B cell (primary cell): Measurements from ENCODE around the gene ERBB4. TPM values are rescaled to one million over a fixed set of nuclear protein-coding genes. Genes with fewer than 3 reads are reported as not detected.

Experiments
- ATAC-seq: fragments of 200-7000 bp; cut with Tn5 transposase; one replicate; pipeline ENCODE4 v1.10.0; 2021; ENCODE audit warnings: low read depth, mild to moderate bottlenecking, moderate number of reproducible peaks, moderate library complexity
- CTCF ChIA-PET: fragments of 350-600 bp; sonication (Branson Sonifier 250); formaldehyde crosslinking; loops from one replicate; lab custom pipeline; 2021; ENCODE audit warnings: antibody characterized with exemption, inconsistent platforms; lab: Charles Lee
- POLR2A ChIA-PET: fragments of 350-600 bp; sonication (Branson Sonifier 250); formaldehyde crosslinking; loops from one replicate; lab custom pipeline; 2021; ENCODE audit warnings: antibody characterized with exemption; lab: Charles Lee
- DNase-seq: peaks from one replicate; pipeline ENCODE4 v3.0.0; 2013
- H2AFZ ChIP-seq: 2 replicates; pipeline ENCODE4 v1.6.1; 2012; ENCODE audit warnings: mild to moderate bottlenecking, low read depth, low read length; ENCODE audit not compliant: insufficient read depth, poor library complexity, severe bottlenecking
- H3K27ac ChIP-seq, 2 donors: 1 replicate in 1 of 2; 2 replicates in 1 of 2; pipeline ENCODE4 v1.5.1; 2012 to 2013; ENCODE audit warnings: low read length in 2 of 2, mild to moderate bottlenecking in 2 of 2, moderate library complexity in 1 of 2
- H3K27me3 ChIP-seq, 4 experiments: fragments of 200-600 bp in 1 of 4; sonication (generic) in 1 of 4; replicated peaks in 1 of 4; 1 replicate in 2 of 4; 2 replicates in 2 of 4; pipeline versions ENCODE4 v1.6.1 to v1.7.0; 2013 to 2016; ENCODE audit warnings: low read length in 3 of 4, mild to moderate bottlenecking in 2 of 4, mixed read lengths in 1 of 4, moderate library complexity in 1 of 4; ENCODE audit not compliant: insufficient read depth in 4 of 4, control insufficient read depth in 3 of 4; ENCODE audit errors: control extremely low read depth in 1 of 4
- H3K36me3 ChIP-seq, 2 experiments: replicated peaks in 1 of 2; 1 replicate in 1 of 2; 2 replicates in 1 of 2; pipeline versions ENCODE4 v1.6.1 to v1.7.1; 2013; ENCODE audit warnings: low read length in 1 of 2; ENCODE audit not compliant: insufficient read depth in 2 of 2, control insufficient read depth in 1 of 2; ENCODE audit errors: control extremely low read depth in 1 of 2, extremely low read depth in 1 of 2
- H3K4me1 ChIP-seq, 2 donors: fragments of 200-600 bp in 1 of 2; sonication (generic) in 1 of 2; 1 replicate in 1 of 2; 2 replicates in 1 of 2; pipeline versions ENCODE4 v1.5.1 to v1.6.1; 2013 to 2017; ENCODE audit warnings: low read length in 2 of 2; ENCODE audit not compliant: control insufficient read depth in 2 of 2, insufficient read depth in 2 of 2
- H3K4me2 ChIP-seq: replicated peaks from 2 replicates; pipeline ENCODE3; 2012; ENCODE audit warnings: mild to moderate bottlenecking, low read depth, low read length; ENCODE audit not compliant: poor library complexity, severe bottlenecking
- H3K4me3 ChIP-seq, 5 experiments: fragments of 200-600 bp in 1 of 5; sonication (generic) in 1 of 5; 1 replicate in 3 of 5; 2 replicates in 2 of 5; pipeline versions ENCODE4 v1.5.1 to v1.7.0; 2011 to 2016; ENCODE audit warnings: low read length in 4 of 5, mild to moderate bottlenecking in 4 of 5, low read depth in 2 of 5, control low read depth in 1 of 5, moderate library complexity in 1 of 5; ENCODE audit not compliant: insufficient read depth in 1 of 5; ENCODE audit errors: control extremely low read depth in 1 of 5, extremely low read depth in 1 of 5
- H3K79me2 ChIP-seq: fragments of 200-600 bp; sonication (generic); one replicate; pipeline ENCODE4 v1.6.0; 2016; ENCODE audit warnings: low read length; ENCODE audit not compliant: control insufficient read depth, insufficient read depth
- H3K9ac ChIP-seq: fragments of 200-600 bp; sonication (generic); 2 replicates; pipeline ENCODE4 v1.6.1; 2017; ENCODE audit warnings: mild to moderate bottlenecking, low read length, moderate library complexity
- H3K9me3 ChIP-seq, 3 donors: one replicate each; pipeline versions ENCODE4 v1.6.1 to v1.7.1; 2013; ENCODE audit warnings: low read length in 2 of 3; ENCODE audit not compliant: control insufficient read depth in 2 of 3, insufficient read depth in 1 of 3; ENCODE audit errors: control extremely low read depth in 1 of 3
- H4K20me1 ChIP-seq: 2 replicates; pipeline ENCODE4 v1.6.0; 2012; ENCODE audit warnings: mild to moderate bottlenecking, low read length; ENCODE audit not compliant: insufficient read depth, control insufficient read depth, poor library complexity, severe bottlenecking
- H3K27ac Mint-ChIP-seq: one replicate; pipeline ENCODE4 v1.8.0; 2021; ENCODE audit warnings: mixed read lengths
- H3K27me3 Mint-ChIP-seq: one replicate; pipeline ENCODE4 v1.8.0; 2021; ENCODE audit warnings: mixed read lengths
- H3K4me1 Mint-ChIP-seq: one replicate; pipeline ENCODE4 v1.8.0; 2021; ENCODE audit warnings: mixed read lengths
- H3K4me3 Mint-ChIP-seq: one replicate; pipeline ENCODE4 v1.8.0; 2021; ENCODE audit warnings: mixed read lengths
- H3K9me3 Mint-ChIP-seq: one replicate; pipeline ENCODE4 v1.8.0; 2022; ENCODE audit warnings: mixed read lengths; ENCODE audit not compliant: insufficient read depth
- EZH2 ChIP-seq: IDR thresholded peaks from 2 replicates; pipeline ENCODE4 v1.6.1; 2012; ENCODE audit warnings: borderline replicate concordance, low read depth, mild to moderate bottlenecking, moderate library complexity, low read length; ENCODE audit not compliant: insufficient read depth, poor library complexity, severe bottlenecking
- WGBS: methylation state at CpG from one replicate; pipeline ENCODE4 v1.1.5; 2013; ENCODE audit warnings: missing lambda C conversion rate; ENCODE audit not compliant: insufficient coverage; 5-methylcytosine and 5-hydroxymethylcytosine counted together
- intact Hi-C: fragments of 100-400 bp; cut with micrococcal nuclease; formaldehyde crosslinking; loops from one replicate; pipeline ENCODE4 v1.10.0; 2022
- polyA plus RNA-seq: library from polyadenylated mRNA; depleted of rRNA; stranded (reverse); fragments of >200 nt; gene quantifications from 2 replicates; pipeline ENCODE4 v1.2.3, GENCODE V29; 2012
- total RNA-seq, 2 donors: library from RNA; stranded (reverse); fragments of 120-200 nt in 1 of 2; gene quantifications; 1 replicate in 1 of 2; 2 replicates in 1 of 2; pipeline versions ENCODE4 v1.2.3 to v1.2.4, GENCODE V29; 2013 to 2022
- TF ChIP-seq, protein P1 (sequence below): fragments of 200-600 bp; IDR thresholded peaks from one replicate; pipeline ENCODE4 v1.8.0; 2022; ENCODE audit warnings: antibody characterized with exemption, mild to moderate bottlenecking

ERBB4 gene
- total and polyA plus RNA-seq, 2 donors (not counting 1 experiment from before 2014, with no cell fraction given) = not detected

- no peaks in the 10 kb centered on the region for H3K4me1 Mint-ChIP-seq
- ChIA-PET CTCF (no interaction called here), POLR2A (no interaction called here)
- no peak overlapping the region for H3K27ac ChIP-seq
- no peaks in the 10 kb centered on the region for H3K27me3 Mint-ChIP-seq
- H3K36me3 ChIP-seq = no peaks in the 10 kb centered on the region
- H3K9ac ChIP-seq = no peak overlapping the region
- no peaks in the 10 kb centered on the region for H3K27me3 ChIP-seq
- H3K4me3 Mint-ChIP-seq = no peak overlapping the region
- H2AFZ ChIP-seq = no peak overlapping the region
- no CpG with 5 or more reads among the region's 1 CpG for WGBS
- no peaks in the 10 kb centered on the region for H4K20me1 ChIP-seq
- intact Hi-C loops = no loop called here
- TF ChIP-seq, protein P1, sequence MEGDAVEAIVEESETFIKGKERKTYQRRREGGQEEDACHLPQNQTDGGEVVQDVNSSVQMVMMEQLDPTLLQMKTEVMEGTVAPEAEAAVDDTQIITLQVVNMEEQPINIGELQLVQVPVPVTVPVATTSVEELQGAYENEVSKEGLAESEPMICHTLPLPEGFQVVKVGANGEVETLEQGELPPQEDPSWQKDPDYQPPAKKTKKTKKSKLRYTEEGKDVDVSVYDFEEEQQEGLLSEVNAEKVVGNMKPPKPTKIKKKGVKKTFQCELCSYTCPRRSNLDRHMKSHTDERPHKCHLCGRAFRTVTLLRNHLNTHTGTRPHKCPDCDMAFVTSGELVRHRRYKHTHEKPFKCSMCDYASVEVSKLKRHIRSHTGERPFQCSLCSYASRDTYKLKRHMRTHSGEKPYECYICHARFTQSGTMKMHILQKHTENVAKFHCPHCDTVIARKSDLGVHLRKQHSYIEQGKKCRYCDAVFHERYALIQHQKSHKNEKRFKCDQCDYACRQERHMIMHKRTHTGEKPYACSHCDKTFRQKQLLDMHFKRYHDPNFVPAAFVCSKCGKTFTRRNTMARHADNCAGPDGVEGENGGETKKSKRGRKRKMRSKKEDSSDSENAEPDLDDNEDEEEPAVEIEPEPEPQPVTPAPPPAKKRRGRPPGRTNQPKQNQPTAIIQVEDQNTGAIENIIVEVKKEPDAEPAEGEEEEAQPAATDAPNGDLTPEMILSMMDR = no peak
- TF ChIP-seq EZH2 = no peak
- H3K27ac Mint-ChIP-seq = no peak overlapping the region
- no peak overlapping the region for H3K4me3 ChIP-seq
- H3K79me2 ChIP-seq = no peaks in the 10 kb centered on the region
- no peak for DNase-seq
- H3K9me3 ChIP-seq = no peaks in the 10 kb centered on the region
- H3K4me2 ChIP-seq = no peak overlapping the region
- H3K4me1 ChIP-seq = no peaks in the 10 kb centered on the region
- ATAC-seq = no peak
- no peaks in the 10 kb centered on the region for H3K9me3 Mint-ChIP-seq
Observed at GRCh38 chr2:212517693-212518092, 20.9 kb downstream of the ERBB4 start.

DNA sequence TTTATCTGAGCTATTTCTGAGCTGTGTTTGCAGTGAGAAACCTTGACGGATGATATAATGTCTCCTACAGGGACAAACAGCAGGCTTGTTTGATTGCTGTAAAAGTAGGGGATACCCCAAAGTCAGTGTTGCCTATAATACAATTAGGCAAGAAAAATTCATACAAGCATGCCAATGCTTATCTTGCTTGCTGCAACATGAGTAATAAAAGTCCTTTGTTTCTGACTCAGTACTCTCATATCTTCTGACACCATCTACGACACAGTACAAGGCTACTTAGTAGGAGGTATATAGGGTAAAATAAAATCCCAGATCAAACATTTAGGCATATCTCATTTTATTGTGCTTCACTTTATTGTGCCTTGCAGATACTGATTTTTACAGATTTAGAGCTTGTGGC is 33.0 kb downstream of the ERBB4 start:
- Histone ChIP-seq H2AFZ (no peak overlapping the region), H3K36me3 (no peaks in the 10 kb centered on the region), H3K4me1 (no peaks in the 10 kb centered on the region), H3K79me2 (no peaks in the 10 kb centered on the region), H3K9ac (no peak overlapping the region), H3K27ac (no peak overlapping the region), H3K27me3 (no peaks in the 10 kb centered on the region), H3K4me2 (no peak overlapping the region), H4K20me1 (no peaks in the 10 kb centered on the region), H3K9me3 (no peaks in the 10 kb centered on the region), H3K4me3 (no peak overlapping the region)
- DNase-seq (no peak), ATAC-seq (no peak)
- H3K9me3 Mint-ChIP-seq = no peaks in the 10 kb centered on the region
- no CpG with 5 or more reads among the region's 2 CpGs for WGBS
- H3K4me1 Mint-ChIP-seq = no peaks in the 10 kb centered on the region
- ChIA-PET CTCF (no interaction called here), POLR2A (no interaction called here)
- intact Hi-C loops = no loop called here
- no peak overlapping the region for H3K4me3 Mint-ChIP-seq
- TF ChIP-seq, protein P1 = no peak
- TF ChIP-seq EZH2 = no peak
- no peak overlapping the region for H3K27ac Mint-ChIP-seq
- H3K27me3 Mint-ChIP-seq = no peaks in the 10 kb centered on the region
